Astrocyte (in vitro differentiated cells and primary cell): ENCODE data around the gene CPA5. TPM values are rescaled to one million over a fixed set of nuclear protein-coding genes. Genes with fewer than 3 reads are reported as not detected.

Experiments used
- DNase-seq: peaks from one replicate; pipeline ENCODE4 v3.0.0-alpha.2; 2010; ENCODE audit warnings: low read depth
- FAIRE-seq: peaks from 2 replicates; lab custom pipeline; 2011; peaks lifted over from hg19 to GRCh38; lab: Jason Lieb, UNC
- H2AFZ ChIP-seq: 2 replicates; pipeline ENCODE4 v1.6.0; 2012; ENCODE audit warnings: low read depth, low read length, inconsistent platforms
- H3K27ac ChIP-seq: 2 replicates; pipeline ENCODE4 v1.5.1; 2011; ENCODE audit warnings: low read depth, low read length, inconsistent platforms
- H3K27me3 ChIP-seq: 2 replicates; pipeline ENCODE4 v1.6.0; 2011; ENCODE audit warnings: low read length, inconsistent platforms; ENCODE audit not compliant: insufficient read depth
- H3K36me3 ChIP-seq: 2 replicates; pipeline ENCODE4 v1.5.1; 2011; ENCODE audit warnings: low read length, inconsistent platforms; ENCODE audit not compliant: insufficient read depth
- H3K4me1 ChIP-seq: 2 replicates; pipeline ENCODE4 v1.5.1; 2011; ENCODE audit warnings: low read length, inconsistent platforms; ENCODE audit not compliant: insufficient read depth
- H3K4me2 ChIP-seq: 2 replicates; pipeline ENCODE4 v1.6.0; 2012; ENCODE audit warnings: low read length, inconsistent platforms
- H3K4me3 ChIP-seq: 2 replicates; pipeline ENCODE4 v1.5.1; 2011; ENCODE audit warnings: low read depth, mild to moderate bottlenecking, low read length, inconsistent platforms; ENCODE audit not compliant: insufficient read depth
- H3K79me2 ChIP-seq: 2 replicates; pipeline ENCODE4 v1.6.0; 2012; ENCODE audit warnings: mild to moderate bottlenecking, low read length, inconsistent platforms; ENCODE audit not compliant: insufficient read depth
- H3K9ac ChIP-seq: 2 replicates; pipeline ENCODE4 v1.6.0; 2012; ENCODE audit warnings: mild to moderate bottlenecking, low read length, inconsistent platforms
- H3K9me3 ChIP-seq: 2 replicates; pipeline ENCODE4 v1.5.1; 2012; ENCODE audit warnings: low read depth, mild to moderate bottlenecking, low read length, inconsistent platforms; ENCODE audit not compliant: insufficient read depth
- H4K20me1 ChIP-seq: 2 replicates; pipeline ENCODE4 v1.6.0; 2012; ENCODE audit warnings: low read length, inconsistent platforms; ENCODE audit not compliant: insufficient read depth
- H3K27ac Mint-ChIP-seq: one replicate; pipeline ENCODE4 v1.8.0; 2021; ENCODE audit warnings: mild to moderate bottlenecking, mixed read lengths; ENCODE audit not compliant: unreplicated experiment
- H3K27me3 Mint-ChIP-seq: one replicate; pipeline ENCODE4 v1.8.0; 2021; ENCODE audit warnings: low read depth, mixed read lengths; ENCODE audit not compliant: unreplicated experiment
- H3K36me3 Mint-ChIP-seq: one replicate; pipeline ENCODE4 v1.8.0; 2021; ENCODE audit warnings: low read depth, mixed read lengths; ENCODE audit not compliant: unreplicated experiment
- H3K4me1 Mint-ChIP-seq: one replicate; pipeline ENCODE4 v1.8.0; 2021; ENCODE audit warnings: low read depth, mixed read lengths; ENCODE audit not compliant: unreplicated experiment
- H3K4me3 Mint-ChIP-seq: one replicate; pipeline ENCODE4 v1.8.0; 2021; ENCODE audit warnings: mild to moderate bottlenecking, moderate library complexity, mixed read lengths; ENCODE audit not compliant: unreplicated experiment
- H3K9me3 Mint-ChIP-seq: one replicate; pipeline ENCODE4 v1.8.0; 2021; ENCODE audit warnings: mild to moderate bottlenecking, mixed read lengths; ENCODE audit not compliant: unreplicated experiment
- EZH2 ChIP-seq: IDR thresholded peaks from 2 replicates; pipeline ENCODE4 v1.6.1; 2012; ENCODE audit warnings: mild to moderate bottlenecking, low read length, inconsistent platforms; ENCODE audit not compliant: insufficient read depth
- total RNA-seq: library from RNA; stranded (reverse); gene quantifications from 2 replicates; pipeline ENCODE4 v1.2.1, GENCODE V29; 2021
- TF ChIP-seq, protein P1 (sequence below): IDR thresholded peaks from 2 replicates; pipeline ENCODE4 v1.5.1; 2011; ENCODE audit warnings: low read depth, mild to moderate bottlenecking, inconsistent platforms, low read length, moderate library complexity; ENCODE audit not compliant: insufficient read depth

CPA5 gene
- total RNA-seq, 1 donor from 2014 or later = not detected

DNA sequence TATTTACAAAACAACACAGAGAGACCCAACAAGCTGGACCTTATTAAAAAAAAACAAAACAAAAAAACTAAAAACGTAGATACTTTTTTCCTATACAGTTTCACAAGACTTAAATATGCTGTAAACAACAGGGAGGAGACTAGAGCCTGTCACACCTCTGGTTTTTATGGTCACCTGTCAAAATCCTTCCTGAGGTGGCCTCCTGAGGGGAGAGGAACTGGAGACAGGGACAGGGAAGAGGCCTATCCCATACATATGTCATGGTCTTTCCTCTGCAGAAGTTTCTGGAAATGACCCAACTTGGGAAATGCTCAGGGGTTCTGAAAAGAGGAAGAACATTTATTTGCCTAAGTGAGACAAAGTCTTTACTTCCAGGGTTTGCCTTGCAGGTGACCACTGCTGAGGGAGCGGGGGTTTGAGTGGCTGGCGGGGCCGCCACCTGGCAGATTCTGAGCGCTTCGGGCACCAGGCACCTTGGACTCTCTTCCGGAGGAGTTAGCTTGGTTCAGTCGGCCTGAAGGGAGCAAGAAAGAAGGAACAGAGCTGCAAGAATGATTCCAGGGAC is 54.0 kb downstream of the CPA5 start:
- Mint-ChIP-seq H3K27me3 (no peaks in the 10 kb centered on the region), H3K36me3 (peaks cover 16% of the 10 kb centered on the region), H3K27ac (no peak overlapping the region), H3K4me3 (no peak overlapping the region), H3K4me1 (no peaks in the 10 kb centered on the region), H3K9me3 (no peaks in the 10 kb centered on the region)
- H3K27ac ChIP-seq = no peak overlapping the region
- no peak overlapping the region for H3K4me2 ChIP-seq
- no peaks in the 10 kb centered on the region for H3K27me3 ChIP-seq
- FAIRE-seq = no peak
- H3K9me3 ChIP-seq = no peaks in the 10 kb centered on the region
- no peak overlapping the region for H3K4me3 ChIP-seq
- DNase-seq = no peak
- no peak for TF ChIP-seq EZH2
- TF ChIP-seq, protein P1, sequence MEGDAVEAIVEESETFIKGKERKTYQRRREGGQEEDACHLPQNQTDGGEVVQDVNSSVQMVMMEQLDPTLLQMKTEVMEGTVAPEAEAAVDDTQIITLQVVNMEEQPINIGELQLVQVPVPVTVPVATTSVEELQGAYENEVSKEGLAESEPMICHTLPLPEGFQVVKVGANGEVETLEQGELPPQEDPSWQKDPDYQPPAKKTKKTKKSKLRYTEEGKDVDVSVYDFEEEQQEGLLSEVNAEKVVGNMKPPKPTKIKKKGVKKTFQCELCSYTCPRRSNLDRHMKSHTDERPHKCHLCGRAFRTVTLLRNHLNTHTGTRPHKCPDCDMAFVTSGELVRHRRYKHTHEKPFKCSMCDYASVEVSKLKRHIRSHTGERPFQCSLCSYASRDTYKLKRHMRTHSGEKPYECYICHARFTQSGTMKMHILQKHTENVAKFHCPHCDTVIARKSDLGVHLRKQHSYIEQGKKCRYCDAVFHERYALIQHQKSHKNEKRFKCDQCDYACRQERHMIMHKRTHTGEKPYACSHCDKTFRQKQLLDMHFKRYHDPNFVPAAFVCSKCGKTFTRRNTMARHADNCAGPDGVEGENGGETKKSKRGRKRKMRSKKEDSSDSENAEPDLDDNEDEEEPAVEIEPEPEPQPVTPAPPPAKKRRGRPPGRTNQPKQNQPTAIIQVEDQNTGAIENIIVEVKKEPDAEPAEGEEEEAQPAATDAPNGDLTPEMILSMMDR = no peak
- H2AFZ ChIP-seq = no peak overlapping the region
- no peaks in the 10 kb centered on the region for H4K20me1 ChIP-seq
- H3K4me1 ChIP-seq = no peaks in the 10 kb centered on the region
- no peak overlapping the region for H3K9ac ChIP-seq
- H3K79me2 ChIP-seq = no peaks in the 10 kb centered on the region
- H3K36me3 ChIP-seq = no peaks in the 10 kb centered on the region

- no peaks in the 10 kb centered on the region for H3K9me3 Mint-ChIP-seq
- H3K27ac Mint-ChIP-seq = peak overlapping the region; percentile 71
- Histone ChIP-seq H3K27me3 (no peaks in the 10 kb centered on the region), H3K36me3 (no peaks in the 10 kb centered on the region), H4K20me1 (no peaks in the 10 kb centered on the region), H2AFZ (no peak overlapping the region), H3K4me2 (no peak overlapping the region), H3K9ac (no peak overlapping the region), H3K4me3 (no peak overlapping the region), H3K79me2 (no peaks in the 10 kb centered on the region), H3K9me3 (no peaks in the 10 kb centered on the region), H3K4me1 (no peaks in the 10 kb centered on the region), H3K27ac (no peak overlapping the region)
- FAIRE-seq = peak; percentile 39
- H3K27me3 Mint-ChIP-seq = no peaks in the 10 kb centered on the region
- DNase-seq = peak; percentile 29
- no peak for TF ChIP-seq EZH2
- TF ChIP-seq, protein P1 = no peak
- H3K36me3 Mint-ChIP-seq = peaks cover 16% of the 10 kb centered on the region
- no peak overlapping the region for H3K4me3 Mint-ChIP-seq
- no peaks in the 10 kb centered on the region for H3K4me1 Mint-ChIP-seq
Measured at GRCh38 chr7:130400120-130400572, 55.5 kb downstream of the CPA5 start.

DNA sequence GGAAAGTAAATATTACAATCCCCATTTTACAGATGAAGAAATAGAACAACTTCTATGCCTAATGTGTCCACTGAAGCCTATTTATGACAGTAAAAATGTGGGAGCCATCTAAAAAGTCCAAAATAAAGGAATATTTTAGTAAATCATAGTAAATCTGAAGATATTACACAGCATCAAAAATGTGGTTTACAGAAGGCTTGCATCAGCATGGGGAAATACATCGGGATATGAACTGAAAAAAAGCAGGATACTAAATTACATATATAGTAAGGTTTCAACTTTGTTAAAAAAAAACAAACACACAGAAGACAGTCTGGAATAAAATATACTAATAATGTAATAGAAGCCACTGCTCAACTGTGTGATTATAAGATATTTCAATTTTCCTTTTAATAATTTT is 56.5 kb downstream of the CPA5 start:
- Histone ChIP-seq H3K79me2 (no peaks in the 10 kb centered on the region), H3K4me3 (no peak overlapping the region), H3K9me3 (no peaks in the 10 kb centered on the region), H3K9ac (no peak overlapping the region), H4K20me1 (no peaks in the 10 kb centered on the region), H3K4me1 (no peaks in the 10 kb centered on the region), H3K27me3 (no peaks in the 10 kb centered on the region), H3K36me3 (no peaks in the 10 kb centered on the region), H2AFZ (no peak overlapping the region), H3K4me2 (no peak overlapping the region), H3K27ac (no peak overlapping the region)
- FAIRE-seq = no peak
- Mint-ChIP-seq H3K27ac (no peak overlapping the region), H3K4me1 (no peaks in the 10 kb centered on the region), H3K4me3 (no peak overlapping the region), H3K9me3 (no peaks in the 10 kb centered on the region), H3K36me3 (peaks cover 14% of the 10 kb centered on the region), H3K27me3 (no peaks in the 10 kb centered on the region)
- no peak for DNase-seq
- TF ChIP-seq, protein P1 = no peak
- no peak for TF ChIP-seq EZH2
